HG03175 (cell line): Measurements from ENCODE around the gene IL1B.

Source experiments
- ATAC-seq: cut with Tn5 transposase; IDR thresholded peaks from one replicate; pipeline ENCODE4 v1.9.1; 2021; ENCODE audit warnings: mild to moderate bottlenecking, moderate library complexity; ENCODE audit not compliant: unreplicated experiment

The IL1B gene

GRCh38 chr2:112811276-112811831 is 25.2 kb downstream of the IL1B start:
- no peak for ATAC-seq

GRCh38 chr2:112809112-112809511 is 27.5 kb downstream of the IL1B start:
- no peak for ATAC-seq

GRCh38 chr2:112807233-112807807 is 29.3 kb downstream of the IL1B start:
- ATAC-seq = no peak

GRCh38 chr2:112805542-112805941 is 31.0 kb downstream of the IL1B start:
- ATAC-seq = peak; percentile 72

GRCh38 chr2:112803691-112804521 is 32.7 kb downstream of the IL1B start:
- ATAC-seq = peak; percentile 52

GRCh38 chr2:112800881-112801583 is 35.5 kb downstream of the IL1B start:
- ATAC-seq = no peak

GRCh38 chr2:112798979-112799975 is 37.3 kb downstream of the IL1B start:
- ATAC-seq = no peak

GRCh38 chr2:112796486-112796885 is 40.1 kb downstream of the IL1B start:
- ATAC-seq = no peak

GRCh38 chr2:112795774-112796173 is 40.8 kb downstream of the IL1B start:
- no peak for ATAC-seq

GRCh38 chr2:112794841-112795240 is 41.7 kb downstream of the IL1B start:
- ATAC-seq = no peak

GRCh38 chr2:112794131-112794733 is 42.3 kb downstream of the IL1B start:
- ATAC-seq = peak; percentile 74

GRCh38 chr2:112793449-112793978 is 43.1 kb downstream of the IL1B start:
- no peak for ATAC-seq

GRCh38 chr2:112792419-112792818 is 44.2 kb downstream of the IL1B start:
- no peak for ATAC-seq

- no peak for ATAC-seq
Measured at GRCh38 chr2:112791693-112792230, 44.8 kb downstream of the IL1B start.

- no peak for ATAC-seq
Measured at GRCh38 chr2:112791019-112791418, 45.6 kb downstream of the IL1B start.

GRCh38 chr2:112790305-112790704 is 46.3 kb downstream of the IL1B start:
- ATAC-seq = no peak

GRCh38 chr2:112789186-112789585 is 47.4 kb downstream of the IL1B start:
- ATAC-seq = no peak

- no peak for ATAC-seq
Measured at GRCh38 chr2:112788653-112789052, 47.9 kb downstream of the IL1B start.

GRCh38 chr2:112787729-112788393 is 48.7 kb downstream of the IL1B start:
- no peak for ATAC-seq
